Neuronal stem cell (in vitro differentiated cells): ENCODE results near the gene RAP2C.

Source experiments
- DNase-seq: peaks from one replicate; pipeline ENCODE4 v3.0.0-alpha.2; 2013; ENCODE audit warnings: low spot score
- H2AFZ ChIP-seq: one replicate; pipeline ENCODE4 v1.6.1; 2013; ENCODE audit warnings: mild to moderate bottlenecking, low read length, inconsistent platforms
- H2AK5ac ChIP-seq: 2 replicates; pipeline ENCODE4 v1.6.1; 2013; ENCODE audit warnings: low read depth, mild to moderate bottlenecking, inconsistent platforms, low read length, moderate library complexity, mixed read lengths
- H2BK120ac ChIP-seq: 2 replicates; pipeline ENCODE4 v1.6.1; 2013; ENCODE audit warnings: low read depth, mild to moderate bottlenecking, inconsistent platforms, low read length, moderate library complexity, mixed read lengths
- H2BK12ac ChIP-seq: one replicate; pipeline ENCODE4 v1.6.1; 2013; ENCODE audit warnings: low read length, inconsistent platforms
- H2BK15ac ChIP-seq: 2 replicates; pipeline ENCODE4 v1.6.1; 2013; ENCODE audit warnings: mild to moderate bottlenecking, low read length, inconsistent platforms, mixed read lengths
- H2BK5ac ChIP-seq: one replicate; pipeline ENCODE4 v1.6.1; 2013; ENCODE audit warnings: inconsistent platforms, mild to moderate bottlenecking, low read length, moderate library complexity
- H3K14ac ChIP-seq: one replicate; pipeline ENCODE4 v1.6.1; 2013; ENCODE audit warnings: low read length, inconsistent platforms
- H3K18ac ChIP-seq: 2 replicates; pipeline ENCODE4 v1.6.1; 2013; ENCODE audit warnings: low read length, inconsistent platforms
- H3K23ac ChIP-seq: 2 replicates; pipeline ENCODE4 v1.6.1; 2013; ENCODE audit warnings: low read depth, mild to moderate bottlenecking, mixed read lengths, low read length, inconsistent platforms; ENCODE audit not compliant: poor library complexity
- H3K27ac ChIP-seq: replicated peaks from 3 replicates; pipeline ENCODE4 v1.5.1; 2013; ENCODE audit warnings: low read length, inconsistent platforms
- H3K27me3 ChIP-seq, 3 experiments: 2 replicates each; pipeline ENCODE4 v1.6.1; 2013; ENCODE audit warnings: low read length in 3 of 3, mild to moderate bottlenecking in 2 of 3, inconsistent platforms in 1 of 3, low read depth in 1 of 3, mixed read lengths in 1 of 3, moderate library complexity in 1 of 3; ENCODE audit not compliant: control insufficient read depth in 3 of 3, insufficient read depth in 3 of 3
- H3K36me3 ChIP-seq, 2 donors: replicated peaks in 1 of 2; 2 replicates each; pipeline ENCODE4 v1.6.1; 2013; ENCODE audit warnings: low read length in 2 of 2; ENCODE audit not compliant: control insufficient read depth in 2 of 2, insufficient read depth in 2 of 2
- H3K4ac ChIP-seq: 2 replicates; pipeline ENCODE4 v1.6.1; 2013; ENCODE audit warnings: inconsistent platforms, mild to moderate bottlenecking, low read length, moderate library complexity
- H3K4me1 ChIP-seq, 2 donors: 1 replicate in 1 of 2; 2 replicates in 1 of 2; pipeline ENCODE4 v1.6.1; 2013; ENCODE audit warnings: low read length in 2 of 2, low read depth in 1 of 2; ENCODE audit not compliant: control insufficient read depth in 2 of 2, insufficient read depth in 1 of 2
- H3K4me2 ChIP-seq: one replicate; pipeline ENCODE4 v1.6.1; 2013; ENCODE audit warnings: mild to moderate bottlenecking, low read length, inconsistent platforms; ENCODE audit not compliant: insufficient read depth, poor library complexity, severe bottlenecking
- H3K4me3 ChIP-seq, 2 donors: 2 replicates each; pipeline ENCODE4 v1.5.1; 2013; ENCODE audit warnings: low read length in 2 of 2, mild to moderate bottlenecking in 2 of 2, inconsistent platforms in 1 of 2, moderate library complexity in 1 of 2
- H3K79me1 ChIP-seq: one replicate; pipeline ENCODE4 v1.6.1; 2013; ENCODE audit warnings: low read depth, mild to moderate bottlenecking, inconsistent platforms, low read length, moderate library complexity
- H3K9ac ChIP-seq: one replicate; pipeline ENCODE4 v1.6.1; 2013; ENCODE audit warnings: mild to moderate bottlenecking, low read depth, low read length, inconsistent platforms; ENCODE audit not compliant: poor library complexity
- H3K9me3 ChIP-seq, 2 donors: replicated peaks in 1 of 2; 2 replicates each; pipeline versions ENCODE3 to v1.6.1; 2013; ENCODE audit warnings: low read length in 2 of 2, mild to moderate bottlenecking in 2 of 2, inconsistent platforms in 1 of 2, low read depth in 1 of 2, mixed read lengths in 1 of 2, moderate library complexity in 1 of 2; ENCODE audit not compliant: control insufficient read depth in 2 of 2, insufficient read depth in 1 of 2
- H4K8ac ChIP-seq: one replicate; pipeline ENCODE4 v1.6.1; 2013; ENCODE audit warnings: low read depth, mild to moderate bottlenecking, inconsistent platforms, low read length, moderate library complexity
- H4K91ac ChIP-seq: one replicate; pipeline ENCODE4 v1.6.1; 2013; ENCODE audit warnings: low read length, low read depth, mild to moderate bottlenecking, inconsistent platforms; ENCODE audit not compliant: poor library complexity
- WGBS, 2 donors: extraction: QIAGEN DNeasy Blood & Tissue Kit; methylation state at CpG; one replicate each; pipeline ENCODE4 v1.1.7; 2013; ENCODE audit warnings: missing lambda C conversion rate in 2 of 2, mixed read lengths in 1 of 2; ENCODE audit not compliant: insufficient read length in 2 of 2, insufficient replicate concordance in 1 of 2; ENCODE audit errors: extremely low coverage in 2 of 2; 5-methylcytosine and 5-hydroxymethylcytosine counted together

The RAP2C gene

DNA sequence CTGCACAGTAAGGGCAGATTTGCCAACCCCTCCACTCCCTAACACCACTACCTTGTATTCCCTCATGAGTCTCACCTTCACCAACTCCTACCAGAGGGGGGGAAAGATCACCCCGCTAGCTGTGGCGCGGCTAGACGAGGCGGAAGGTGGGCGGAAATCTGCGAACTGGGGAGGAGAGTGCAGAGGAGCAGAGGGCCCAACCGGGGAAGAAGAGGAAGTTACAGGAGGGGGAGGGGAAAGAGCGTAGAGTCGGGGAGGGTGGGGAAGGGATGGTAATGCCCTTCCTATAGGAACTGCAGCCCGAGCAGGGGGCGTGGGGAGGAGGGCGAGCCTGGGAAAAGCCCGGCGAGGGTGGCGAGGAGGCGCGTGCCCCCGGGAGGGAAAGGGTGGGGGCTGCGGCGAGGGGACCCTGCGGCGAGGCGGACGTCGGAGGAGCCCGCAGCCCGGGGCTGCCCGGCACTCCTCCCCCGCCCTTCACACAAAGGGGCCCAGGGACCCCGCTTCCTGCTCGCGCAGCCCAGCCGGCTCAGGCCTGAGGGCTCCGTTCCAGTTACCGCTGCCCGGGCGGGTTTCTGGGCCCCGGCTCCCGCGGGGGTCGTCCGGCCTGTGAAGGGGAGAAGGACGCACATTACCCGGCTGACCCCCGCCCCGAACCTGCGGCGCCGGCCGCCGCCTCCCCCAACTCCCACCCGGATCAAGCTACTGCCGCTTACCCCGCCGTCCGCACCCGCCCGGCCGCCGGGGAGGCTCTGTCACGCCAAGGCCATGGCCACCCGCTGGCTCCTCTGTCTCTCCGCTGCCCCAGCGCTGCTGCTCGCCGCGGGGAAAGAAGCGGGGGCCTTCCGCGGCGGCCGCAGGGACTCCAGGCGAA, 1.8 kb downstream of the RAP2C start:
- no CpG with 5 or more reads among the region's 74 CpGs for WGBS, 2 donors
- Histone ChIP-seq H2BK120ac (no peak overlapping the region), H3K79me1 (no peaks in the 10 kb centered on the region), H3K4me1 (peaks cover 0 to 3% of the 10 kb centered on the region in 2 donors), H3K9ac (peak overlapping the region; percentile 63), H3K4me3 (peak overlapping the region; percentile 74 to 89), H2BK12ac (no peak overlapping the region), H3K9me3 (no peaks in the 10 kb centered on the region), H3K27me3 (peaks cover 0 to 10% (median 0%) of the 10 kb centered on the region in 3 experiments), H2BK15ac (no peak overlapping the region), H3K36me3 (peaks cover 0 to 30% of the 10 kb centered on the region in 2 donors), H2AFZ (peak overlapping the region; percentile 84), H3K4ac (no peak overlapping the region), H2AK5ac (no peak overlapping the region), H3K18ac (peak overlapping the region; percentile 71), H4K91ac (no peak overlapping the region), H3K23ac (peak overlapping the region; percentile 65), H2BK5ac (peak overlapping the region; percentile 66), H4K8ac (no peak overlapping the region), H3K27ac (peak overlapping the region; percentile 61), H3K4me2 (peak overlapping the region; percentile 37), H3K14ac (peak overlapping the region; percentile 38)
- peak; percentile 49 for DNase-seq

GRCh38 chrX:132216806-132217202, 2.4 kb downstream of the RAP2C start:
- peak overlapping the region; percentile 74 to 89 for H3K4me3 ChIP-seq
- peaks cover 0 to 4% (median 0%) of the 10 kb centered on the region in 3 experiments for H3K27me3 ChIP-seq
- H3K18ac ChIP-seq = no peak overlapping the region
- no peak overlapping the region for H2BK5ac ChIP-seq
- peak overlapping the region; percentile 35 for H3K27ac ChIP-seq
- DNase-seq = no peak
- peak overlapping the region; percentile 84 for H2AFZ ChIP-seq
- H3K23ac ChIP-seq = peak overlapping the region; percentile 65
- peak overlapping the region; percentile 37 for H3K4me2 ChIP-seq
- no peaks in the 10 kb centered on the region for H3K9me3 ChIP-seq
- H2AK5ac ChIP-seq = no peak overlapping the region
- H3K14ac ChIP-seq = no peak overlapping the region
- no peak overlapping the region for H2BK15ac ChIP-seq
- H3K9ac ChIP-seq = no peak overlapping the region
- H3K4me1 ChIP-seq = peaks cover 0 to 3% of the 10 kb centered on the region in 2 donors
- no CpG with 5 or more reads among the region's 11 CpGs for WGBS, 2 donors
- no peaks in the 10 kb centered on the region for H3K79me1 ChIP-seq
- H3K4ac ChIP-seq = no peak overlapping the region
- H3K36me3 ChIP-seq = peaks cover 0 to 36% of the 10 kb centered on the region in 2 donors
- H2BK120ac ChIP-seq = no peak overlapping the region
- no peak overlapping the region for H2BK12ac ChIP-seq
- H4K91ac ChIP-seq = no peak overlapping the region
- H4K8ac ChIP-seq = no peak overlapping the region

DNA sequence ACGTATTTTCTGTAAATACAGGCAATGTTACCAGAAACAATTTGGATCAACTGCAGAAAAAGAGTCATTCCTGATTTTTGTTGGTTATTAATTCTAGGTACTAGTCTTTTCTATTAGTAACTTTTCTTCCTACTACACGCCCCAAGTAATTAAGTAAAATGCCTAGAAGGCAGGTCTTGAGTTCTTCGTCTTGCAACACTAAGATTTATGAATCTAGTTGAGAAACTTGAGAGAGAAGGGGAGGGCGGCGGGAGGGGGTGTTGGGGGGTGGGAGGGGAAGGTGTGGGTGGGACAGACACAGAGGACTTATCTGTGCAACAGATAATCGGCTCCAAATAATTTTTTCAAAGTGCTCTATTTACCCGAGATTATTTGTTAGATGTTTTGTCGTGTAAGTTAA, 3.0 kb downstream of the RAP2C start:
- Histone ChIP-seq H3K23ac (no peak overlapping the region), H4K91ac (no peak overlapping the region), H3K27ac (no peak overlapping the region), H3K27me3 (peaks cover 0 to 6% (median 0%) of the 10 kb centered on the region in 3 experiments), H2BK12ac (no peak overlapping the region), H3K9me3 (no peaks in the 10 kb centered on the region), H2BK15ac (no peak overlapping the region), H2BK5ac (no peak overlapping the region), H3K4me1 (peaks cover 0 to 3% of the 10 kb centered on the region in 2 donors), H4K8ac (no peak overlapping the region), H2BK120ac (no peak overlapping the region), H3K9ac (no peak overlapping the region), H3K18ac (no peak overlapping the region), H3K79me1 (no peaks in the 10 kb centered on the region), H3K4ac (no peak overlapping the region), H3K4me2 (no peak overlapping the region), H2AFZ (no peak overlapping the region), H3K4me3 (peak overlapping the region in 1 of 2 donors; percentile 74), H3K36me3 (peaks cover 0 to 41% of the 10 kb centered on the region in 2 donors), H2AK5ac (no peak overlapping the region), H3K14ac (no peak overlapping the region)
- WGBS, 2 donors = no CpG with 5 or more reads among the region's 8 CpGs
- DNase-seq = no peak

GRCh38 chrX:132214518-132214917, 4.7 kb downstream of the RAP2C start:
- WGBS, 2 donors = no CpG with 5 or more reads among the region's 2 CpGs
- H3K9me3 ChIP-seq = no peaks in the 10 kb centered on the region
- no peak overlapping the region for H3K27ac ChIP-seq
- no peak overlapping the region for H3K9ac ChIP-seq
- H3K18ac ChIP-seq = no peak overlapping the region
- H2BK120ac ChIP-seq = no peak overlapping the region
- H2BK15ac ChIP-seq = no peak overlapping the region
- no peak for DNase-seq
- H3K36me3 ChIP-seq = peaks cover 0 to 57% of the 10 kb centered on the region in 2 donors
- no peak overlapping the region for H3K4me3 ChIP-seq
- H3K14ac ChIP-seq = no peak overlapping the region
- H3K4me2 ChIP-seq = no peak overlapping the region
- H2AFZ ChIP-seq = no peak overlapping the region
- H2AK5ac ChIP-seq = no peak overlapping the region
- peaks cover 0 to 7% (median 0%) of the 10 kb centered on the region in 3 experiments for H3K27me3 ChIP-seq
- H3K23ac ChIP-seq = no peak overlapping the region
- H4K91ac ChIP-seq = no peak overlapping the region
- H3K79me1 ChIP-seq = no peaks in the 10 kb centered on the region
- no peak overlapping the region for H2BK12ac ChIP-seq
- H3K4ac ChIP-seq = no peak overlapping the region
- H2BK5ac ChIP-seq = no peak overlapping the region
- H4K8ac ChIP-seq = no peak overlapping the region
- H3K4me1 ChIP-seq = peaks cover 0 to 1% of the 10 kb centered on the region in 2 donors
